Keratinocyte (primary cell): ENCODE measurements around the gene TTC1.

Source experiments
- CTCF ChIP-seq, 3 experiments: IDR thresholded peaks in 1 of 3; conservative IDR thresholded peaks in 1 of 3; optimal IDR thresholded peaks in 1 of 3; 2 replicates in 2 of 3; 3 replicates in 1 of 3; pipeline versions ENCODE3 to v1.5.1; 2011; ENCODE audit warnings: low read length in 3 of 3, mild to moderate bottlenecking in 3 of 3, moderate library complexity in 2 of 3, control low read depth in 1 of 3, inconsistent platforms in 1 of 3; ENCODE audit not compliant: insufficient read depth in 2 of 3; ENCODE audit errors: extremely low read depth in 1 of 3
- EZH2 ChIP-seq: IDR thresholded peaks from one replicate; pipeline ENCODE4 v1.6.1; 2012; ENCODE audit warnings: inconsistent platforms, mild to moderate bottlenecking, low read length, moderate library complexity

DNA sequence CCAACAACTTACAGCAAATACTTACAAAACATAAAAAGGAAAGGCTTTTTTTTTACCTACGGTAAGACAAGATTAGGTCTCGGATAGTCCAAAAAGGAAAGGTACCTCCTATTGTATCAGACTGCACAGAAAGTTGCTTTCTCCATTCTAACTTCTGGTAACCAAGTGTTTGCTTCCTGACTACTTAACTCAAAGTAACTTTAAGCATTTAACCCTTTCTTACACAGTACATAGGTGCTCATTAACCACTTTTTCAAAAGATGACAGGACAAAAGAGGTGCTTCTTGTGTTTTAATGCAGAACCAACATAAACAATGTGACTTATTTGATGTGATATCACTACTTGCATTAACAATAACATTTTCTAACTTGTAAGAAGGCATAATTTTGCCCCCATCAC lies 87.2 kb downstream of the TTC1 start:
- no peak for TF ChIP-seq CTCF (optimal IDR thresholded peaks at IDR 0.05 in 1 of 3, IDR thresholded peaks at IDR 0.05 in 1 of 3, conservative IDR thresholded peaks at IDR 0.05 in 1 of 3; ENCODE audit: extremely low read depth in 1 of 3, insufficient read depth in 2 of 3, low read length in 3 of 3)
- TF ChIP-seq EZH2, result no peak
